OCI-LY3 (cell line): Measurements from ENCODE around the gene KRTAP9-2.
"Not testable (repeated sequence)": the region's sequence is repeated elsewhere in the genome, so short reads cannot be mapped to it uniquely, and the experiment has no call there.

ENCODE experiments used
- EZH2phosphoT487 ChIP-seq: fragments of 200-600 bp; shearing (Covaris generic); IDR thresholded peaks from 2 replicates; pipeline ENCODE4 v1.6.1; 2018; ENCODE audit warnings: antibody characterized with exemption, mixed run types, low read depth
- TF ChIP-seq, protein P1 (sequence below): fragments of 200-600, 300-600 bp; sonication (generic); IDR thresholded peaks from 2 replicates; pipeline ENCODE4 v1.5.1; 2014; ENCODE audit warnings: antibody characterized with exemption, low read length, low read depth

GRCh38 chr17:41249637-41250240, 23.3 kb downstream of the KRTAP9-2 start, which contains the start of gene KRTAP9-4:
- TF ChIP-seq, protein P1, sequence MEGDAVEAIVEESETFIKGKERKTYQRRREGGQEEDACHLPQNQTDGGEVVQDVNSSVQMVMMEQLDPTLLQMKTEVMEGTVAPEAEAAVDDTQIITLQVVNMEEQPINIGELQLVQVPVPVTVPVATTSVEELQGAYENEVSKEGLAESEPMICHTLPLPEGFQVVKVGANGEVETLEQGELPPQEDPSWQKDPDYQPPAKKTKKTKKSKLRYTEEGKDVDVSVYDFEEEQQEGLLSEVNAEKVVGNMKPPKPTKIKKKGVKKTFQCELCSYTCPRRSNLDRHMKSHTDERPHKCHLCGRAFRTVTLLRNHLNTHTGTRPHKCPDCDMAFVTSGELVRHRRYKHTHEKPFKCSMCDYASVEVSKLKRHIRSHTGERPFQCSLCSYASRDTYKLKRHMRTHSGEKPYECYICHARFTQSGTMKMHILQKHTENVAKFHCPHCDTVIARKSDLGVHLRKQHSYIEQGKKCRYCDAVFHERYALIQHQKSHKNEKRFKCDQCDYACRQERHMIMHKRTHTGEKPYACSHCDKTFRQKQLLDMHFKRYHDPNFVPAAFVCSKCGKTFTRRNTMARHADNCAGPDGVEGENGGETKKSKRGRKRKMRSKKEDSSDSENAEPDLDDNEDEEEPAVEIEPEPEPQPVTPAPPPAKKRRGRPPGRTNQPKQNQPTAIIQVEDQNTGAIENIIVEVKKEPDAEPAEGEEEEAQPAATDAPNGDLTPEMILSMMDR, result not testable (repeated sequence)
- TF ChIP-seq EZH2phosphoT487, result not testable (repeated sequence)
